Subcutaneous adipose tissue (tissue), 4 donors: ENCODE measurements around the gene CFAP45. TPM values are rescaled to one million over a fixed set of nuclear protein-coding genes. Genes with fewer than 3 reads are reported as not detected.

Source experiments
- total RNA-seq, 4 donors: library from RNA; depleted of rRNA; stranded (reverse); fragments of >200 nt; gene quantifications; one replicate each; pipeline ENCODE4 v1.1.0, GENCODE V29; 2016
- TF ChIP-seq, protein P1 (sequence below): fragments of 450-650 bp; IDR thresholded peaks from one replicate; pipeline ENCODE4 v1.5.1; 2016; ENCODE audit warnings: low read depth, mild to moderate bottlenecking, control low read depth, antibody characterized with exemption, moderate library complexity

CFAP45 gene
- total RNA-seq, 4 donors from 2014 or later, result 0.85 to 1.3 TPM; not detected in 2

DNA sequence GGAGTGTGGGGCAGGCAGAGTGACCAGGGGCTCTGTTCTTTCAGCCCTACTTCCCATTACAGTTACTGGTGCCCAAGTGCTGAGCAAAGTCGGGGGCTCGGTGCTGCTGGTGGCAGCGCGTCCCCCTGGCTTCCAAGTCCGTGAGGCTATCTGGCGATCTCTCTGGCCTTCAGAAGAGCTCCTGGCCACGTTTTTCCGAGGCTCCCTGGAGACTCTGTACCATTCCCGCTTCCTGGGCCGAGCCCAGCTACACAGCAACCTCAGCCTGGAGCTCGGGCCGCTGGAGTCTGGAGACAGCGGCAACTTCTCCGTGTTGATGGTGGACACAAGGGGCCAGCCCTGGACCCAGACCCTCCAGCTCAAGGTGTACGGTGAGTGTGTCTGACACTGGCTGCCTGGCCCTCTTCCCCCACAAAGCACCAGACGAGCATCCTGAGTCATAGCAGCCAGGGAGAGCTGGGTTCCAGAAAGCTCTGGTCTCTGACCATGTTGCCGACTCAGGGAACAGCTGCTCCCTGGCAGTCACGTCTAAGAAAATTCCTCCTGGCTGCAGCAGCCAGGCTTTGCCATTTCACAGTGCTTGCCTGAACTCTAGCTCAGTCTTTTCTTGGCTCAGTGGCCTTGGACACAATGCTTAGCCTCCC is 70.0 kb downstream of the CFAP45 start:
- TF ChIP-seq, protein P1, sequence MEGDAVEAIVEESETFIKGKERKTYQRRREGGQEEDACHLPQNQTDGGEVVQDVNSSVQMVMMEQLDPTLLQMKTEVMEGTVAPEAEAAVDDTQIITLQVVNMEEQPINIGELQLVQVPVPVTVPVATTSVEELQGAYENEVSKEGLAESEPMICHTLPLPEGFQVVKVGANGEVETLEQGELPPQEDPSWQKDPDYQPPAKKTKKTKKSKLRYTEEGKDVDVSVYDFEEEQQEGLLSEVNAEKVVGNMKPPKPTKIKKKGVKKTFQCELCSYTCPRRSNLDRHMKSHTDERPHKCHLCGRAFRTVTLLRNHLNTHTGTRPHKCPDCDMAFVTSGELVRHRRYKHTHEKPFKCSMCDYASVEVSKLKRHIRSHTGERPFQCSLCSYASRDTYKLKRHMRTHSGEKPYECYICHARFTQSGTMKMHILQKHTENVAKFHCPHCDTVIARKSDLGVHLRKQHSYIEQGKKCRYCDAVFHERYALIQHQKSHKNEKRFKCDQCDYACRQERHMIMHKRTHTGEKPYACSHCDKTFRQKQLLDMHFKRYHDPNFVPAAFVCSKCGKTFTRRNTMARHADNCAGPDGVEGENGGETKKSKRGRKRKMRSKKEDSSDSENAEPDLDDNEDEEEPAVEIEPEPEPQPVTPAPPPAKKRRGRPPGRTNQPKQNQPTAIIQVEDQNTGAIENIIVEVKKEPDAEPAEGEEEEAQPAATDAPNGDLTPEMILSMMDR, result no peak

DNA sequence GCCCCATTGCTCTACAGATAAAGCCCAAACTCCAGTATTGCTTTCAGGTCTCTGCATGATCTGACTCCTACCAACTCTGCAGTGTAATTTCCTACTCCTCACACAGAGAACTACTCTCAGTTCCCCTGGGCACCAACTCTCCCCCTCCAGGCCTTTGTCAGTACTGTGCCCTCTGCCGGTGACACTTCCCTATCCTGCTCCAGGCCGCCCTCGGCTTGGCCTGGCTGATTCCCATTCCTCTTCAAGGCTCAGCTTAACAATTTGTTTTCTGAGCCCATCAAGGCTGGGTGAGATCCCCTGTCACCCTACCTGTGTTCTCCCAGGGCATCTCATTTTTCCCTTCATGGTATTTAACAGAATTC is 70.7 kb downstream of the CFAP45 start:
- TF ChIP-seq, protein P1, result no peak

DNA sequence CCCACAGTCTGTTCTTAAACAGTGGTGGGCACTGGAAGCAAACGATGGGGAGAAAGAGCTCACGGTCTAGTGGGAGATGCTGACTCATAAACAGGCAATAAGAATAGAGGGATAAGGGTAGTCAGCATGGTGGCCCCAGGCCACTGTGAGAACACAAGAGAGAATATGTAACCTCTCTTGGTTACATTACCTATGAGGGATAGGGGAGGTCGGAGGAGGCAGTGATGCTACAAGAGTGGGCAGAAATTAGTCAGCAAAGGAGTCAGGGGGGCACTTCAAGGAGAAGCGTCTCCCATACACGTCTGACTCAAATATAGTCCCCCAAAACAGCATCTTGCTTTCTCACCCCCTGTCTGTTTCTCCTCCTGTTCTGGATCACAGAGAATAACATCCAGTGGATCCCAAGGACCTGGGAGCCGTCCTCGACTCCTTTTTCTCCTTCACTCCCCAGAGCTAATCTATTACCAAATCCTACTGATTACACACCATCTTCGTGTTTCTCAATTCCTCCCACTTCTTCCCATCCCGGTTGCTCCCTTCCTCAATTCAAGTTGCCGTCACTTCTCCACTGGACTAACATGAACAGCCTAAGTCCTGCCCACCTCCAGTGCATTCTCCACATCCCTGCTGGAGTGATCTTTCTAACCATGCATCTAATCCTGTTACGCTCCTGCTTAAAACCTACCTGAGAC is 71.2 kb downstream of the CFAP45 start:
- TF ChIP-seq, protein P1, result no peak

DNA sequence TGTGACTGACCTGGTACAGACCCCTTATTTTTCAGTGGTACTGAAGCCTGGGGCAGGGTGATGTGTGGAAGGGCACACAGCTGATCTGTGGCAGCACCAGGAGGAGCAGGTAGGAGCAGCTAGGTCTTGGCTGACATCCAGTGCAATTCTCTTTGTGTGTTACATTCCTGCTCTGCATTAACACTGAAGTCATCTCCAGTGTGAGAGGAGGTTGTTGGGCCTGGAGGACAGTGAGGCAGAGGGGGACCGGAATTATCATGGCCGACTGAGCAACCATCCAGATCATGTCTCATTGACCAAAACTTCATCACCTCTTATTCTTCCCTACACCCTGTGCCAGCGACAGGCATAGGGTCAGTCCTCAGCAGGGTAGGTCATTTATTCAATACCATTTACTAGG is 71.8 kb downstream of the CFAP45 start:
- TF ChIP-seq, protein P1, result no peak

DNA sequence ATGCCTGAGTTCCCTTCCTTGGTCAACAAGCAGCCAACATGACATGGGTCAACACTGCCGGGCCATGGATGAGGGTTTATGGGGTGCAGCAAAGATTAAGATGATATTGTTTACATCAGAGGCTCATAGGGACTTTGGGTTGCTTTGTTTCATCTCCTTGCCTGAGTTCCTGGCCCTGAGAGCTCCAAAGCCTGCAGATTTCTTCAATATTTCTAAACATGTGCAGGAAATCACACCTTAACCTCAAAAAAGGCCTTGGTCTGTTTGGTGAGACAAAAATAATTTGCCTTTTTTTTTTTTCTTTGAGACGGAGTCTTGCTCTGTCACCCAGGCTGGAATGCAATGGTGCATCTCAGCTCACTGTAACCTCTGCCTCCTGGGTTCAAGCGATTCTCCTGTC is 72.4 kb downstream of the CFAP45 start:
- TF ChIP-seq, protein P1, result no peak

DNA sequence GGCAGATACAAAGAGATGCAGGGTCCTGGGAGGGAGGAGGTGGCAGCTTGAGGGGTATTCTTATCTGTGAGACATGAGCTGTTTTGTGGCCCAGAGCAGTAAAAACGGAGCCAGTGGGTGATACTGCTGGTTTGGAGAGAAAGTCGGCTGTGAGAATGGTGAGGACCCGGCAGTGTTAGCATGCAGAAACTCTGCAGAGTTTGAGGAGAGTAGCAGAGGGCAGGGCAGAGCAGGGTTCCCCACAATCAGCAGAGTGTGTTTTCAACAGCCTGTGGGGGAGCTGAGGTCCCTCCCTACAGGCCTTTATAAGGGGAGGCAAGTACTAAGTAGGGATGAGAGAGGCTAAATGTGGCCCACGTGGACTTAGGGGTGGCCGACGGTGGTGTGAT is 72.9 kb downstream of the CFAP45 start:
- TF ChIP-seq, protein P1, result no peak

DNA sequence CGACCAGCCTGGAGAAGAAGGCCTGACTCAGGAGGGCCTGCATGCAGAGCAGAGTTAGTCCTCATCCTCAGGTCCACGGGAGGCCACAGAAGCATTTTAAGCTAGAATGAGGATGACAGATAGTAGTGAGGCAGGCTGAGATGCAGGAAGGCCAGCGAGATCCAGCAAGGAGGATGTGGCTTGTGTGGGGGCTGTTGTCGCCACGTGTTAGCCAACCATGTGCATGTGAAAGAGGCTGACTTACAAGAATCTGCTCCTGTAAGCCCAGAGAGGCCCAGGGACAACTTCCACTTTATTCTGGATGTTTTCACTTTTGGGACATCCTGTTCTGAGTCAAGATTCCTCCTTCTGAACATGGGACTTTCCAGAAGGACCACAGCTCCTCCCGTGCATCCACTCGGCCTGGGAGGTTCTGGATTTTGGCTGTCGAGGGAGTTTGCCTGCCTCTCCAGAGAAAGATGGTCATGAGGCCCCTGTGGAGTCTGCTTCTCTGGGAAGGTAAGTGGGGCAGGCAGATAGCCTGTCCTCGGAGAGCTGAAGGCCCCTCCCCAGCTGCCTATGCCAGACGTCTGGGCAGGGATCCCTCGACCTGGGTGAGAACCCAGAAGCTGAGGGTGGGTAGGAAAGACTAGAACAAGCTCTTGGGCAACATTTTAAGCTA is 73.4 kb downstream of the CFAP45 start, which contains the start of gene SLAMF8:
TSS of gene SLAMF8 (plus strand) at position 433 of the 661 bp plus-strand sequence. CDS start at position 459, 26 bp downstream.
- TF ChIP-seq, protein P1, result no peak
